T follicular helper cell (primary cell): ENCODE results near the gene TMEM39A.

ENCODE experiments used
- DNase-seq: peaks from one replicate; pipeline ENCODE4 v3.0.0-alpha.2; 2020; ENCODE audit warnings: low read depth
- total RNA-seq, 2 experiments: gene quantifications; one replicate each; lab custom pipeline; 2026; lab: John Stamatoyannopoulos, UW

The TMEM39A gene, protein sequence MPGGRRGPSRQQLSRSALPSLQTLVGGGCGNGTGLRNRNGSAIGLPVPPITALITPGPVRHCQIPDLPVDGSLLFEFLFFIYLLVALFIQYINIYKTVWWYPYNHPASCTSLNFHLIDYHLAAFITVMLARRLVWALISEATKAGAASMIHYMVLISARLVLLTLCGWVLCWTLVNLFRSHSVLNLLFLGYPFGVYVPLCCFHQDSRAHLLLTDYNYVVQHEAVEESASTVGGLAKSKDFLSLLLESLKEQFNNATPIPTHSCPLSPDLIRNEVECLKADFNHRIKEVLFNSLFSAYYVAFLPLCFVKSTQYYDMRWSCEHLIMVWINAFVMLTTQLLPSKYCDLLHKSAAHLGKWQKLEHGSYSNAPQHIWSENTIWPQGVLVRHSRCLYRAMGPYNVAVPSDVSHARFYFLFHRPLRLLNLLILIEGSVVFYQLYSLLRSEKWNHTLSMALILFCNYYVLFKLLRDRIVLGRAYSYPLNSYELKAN
- total RNA-seq = 35.6 to 62.3 reads per million in 2 experiments

DNA sequence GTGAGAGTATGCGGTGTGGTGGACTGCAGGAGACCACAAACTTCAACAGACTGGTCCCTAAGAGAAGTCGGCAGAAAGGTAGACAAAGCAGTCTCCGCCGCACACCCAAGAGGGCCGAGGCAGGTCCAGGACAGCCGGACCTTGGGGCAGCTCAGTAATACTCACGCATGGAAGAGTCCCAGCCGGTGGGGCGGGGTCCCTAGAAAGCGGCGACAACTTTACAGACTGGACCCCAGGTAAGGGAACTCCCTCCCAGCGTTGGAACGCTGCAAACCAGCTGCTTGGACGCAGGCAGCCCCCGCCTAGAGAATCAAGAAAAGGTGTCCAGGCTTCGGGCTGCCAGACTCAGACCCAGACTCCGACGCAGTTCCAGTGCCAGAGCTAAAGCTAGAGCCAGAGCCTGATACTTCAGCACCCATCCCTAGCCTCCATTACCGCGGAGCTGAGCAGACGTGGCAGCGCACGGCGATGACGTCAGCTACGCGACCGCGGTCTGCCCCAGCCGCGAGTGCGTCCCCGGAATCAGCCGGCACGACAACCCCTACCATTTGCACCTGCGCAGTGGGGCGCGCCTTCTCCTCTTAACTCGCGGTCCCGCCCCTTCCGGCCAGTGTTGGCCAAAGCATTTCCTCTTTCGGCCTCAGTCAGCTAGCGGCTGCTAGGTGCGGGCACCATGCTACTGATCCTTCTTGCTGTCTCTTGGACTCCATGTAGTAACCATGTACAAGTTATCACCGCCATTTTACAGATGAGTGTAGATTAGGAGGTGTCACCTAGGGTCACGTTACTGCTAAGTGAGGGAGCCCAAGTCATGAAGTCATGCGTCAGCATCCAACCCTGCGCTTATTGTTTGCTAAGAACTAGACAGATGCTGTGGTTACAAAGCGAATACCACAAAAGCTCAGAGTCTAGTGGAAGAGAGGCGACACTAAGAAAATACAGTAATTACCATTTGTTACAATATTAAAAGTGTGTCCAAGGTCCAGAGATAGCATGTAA, at the start of gene TMEM39A:
Gene TMEM39A, minus strand, starts transcription at position 445 of the 999 bp plus-strand sequence. CDS start 1,541 bp downstream, outside the sequence.
- DNase-seq = peak; percentile 98

DNA sequence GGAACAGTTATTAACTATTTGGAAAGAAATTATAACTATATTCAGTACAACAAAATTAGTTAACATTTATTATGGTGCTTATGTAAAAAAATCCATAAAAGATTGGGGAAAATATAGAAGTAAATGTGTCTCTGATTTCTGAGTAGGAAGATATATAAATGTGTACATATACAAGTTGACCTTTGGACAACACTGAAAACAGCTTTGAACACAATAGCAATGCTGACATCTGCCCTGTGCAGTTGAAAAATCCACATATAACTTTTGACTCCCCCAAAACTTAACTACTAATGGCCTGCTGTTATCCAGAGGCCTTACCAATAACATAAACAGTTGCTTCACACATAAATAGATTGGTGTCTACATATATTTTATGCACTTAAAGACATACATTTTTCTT, 47.3 kb upstream of the TMEM39A start:
- no peak for DNase-seq

DNA sequence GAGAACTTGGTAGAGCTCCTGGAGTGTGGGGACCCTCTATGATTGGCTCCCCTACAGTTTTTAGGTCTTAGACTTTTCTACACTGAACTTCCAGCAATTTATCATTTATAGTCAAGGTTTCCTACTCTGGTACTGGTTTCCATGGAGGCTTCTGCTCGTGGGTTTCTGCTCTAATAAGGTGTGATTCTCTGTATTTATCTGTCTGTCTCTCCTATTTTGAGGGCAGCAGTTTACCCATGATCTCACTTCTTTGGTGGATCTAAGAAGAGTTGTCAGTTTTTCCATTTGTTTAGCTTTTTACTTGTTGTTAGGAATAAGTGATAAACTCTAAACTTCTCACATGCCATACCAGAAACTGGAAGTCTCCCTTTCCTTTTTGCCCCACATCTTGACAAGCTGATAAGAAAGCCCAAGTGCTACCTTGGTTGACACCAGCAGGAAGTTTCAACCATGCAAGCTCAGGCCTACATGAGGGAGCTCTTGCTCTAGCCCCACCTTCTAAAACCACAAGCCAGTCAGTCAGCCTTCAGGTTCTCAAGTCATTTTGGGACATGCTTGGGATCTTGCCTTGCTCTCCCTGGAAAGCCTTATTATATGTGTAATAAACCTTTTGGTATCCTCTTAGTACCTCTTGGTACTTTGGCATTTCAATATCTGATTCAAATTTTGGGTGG, 44.9 kb upstream of the TMEM39A start:
- no peak for DNase-seq

DNA sequence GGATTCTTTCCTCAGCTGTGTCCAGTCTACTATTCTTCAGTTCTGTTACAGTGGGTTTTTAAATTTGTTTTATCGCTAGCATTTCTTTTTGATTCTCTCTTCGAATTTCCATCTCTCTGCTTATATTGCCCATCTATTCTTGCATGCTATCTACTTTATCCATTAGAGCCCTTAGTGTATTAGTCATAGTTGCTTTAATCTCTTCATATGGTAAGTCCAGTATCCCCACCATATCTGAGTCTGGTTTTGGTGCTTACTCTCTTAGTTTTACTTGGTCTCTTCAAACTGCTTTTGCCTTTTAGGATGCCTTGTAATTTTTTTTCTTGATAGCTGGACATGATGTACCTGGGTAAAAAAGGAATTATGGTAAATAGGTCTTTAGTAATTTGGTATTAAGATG, 44.0 kb upstream of the TMEM39A start:
- no peak for DNase-seq

DNA sequence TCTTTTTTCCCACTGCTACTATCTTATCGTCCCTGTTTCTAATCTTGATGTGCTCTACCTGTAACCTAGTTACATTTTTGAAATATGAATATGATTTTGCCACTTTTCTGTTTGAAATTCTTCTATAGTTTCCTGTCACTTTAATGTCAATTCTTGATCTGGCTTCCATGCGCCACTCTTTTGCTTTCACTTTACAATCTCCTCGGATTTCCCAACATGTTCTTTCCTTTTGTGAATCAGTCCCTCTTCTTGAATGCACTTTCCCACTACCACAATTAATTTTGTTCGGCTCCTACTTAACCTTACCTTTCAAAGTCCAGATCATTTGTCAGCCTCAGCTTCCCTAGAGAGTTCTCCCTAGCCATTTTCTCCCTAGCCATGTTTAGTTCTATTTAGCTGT, 43.2 kb upstream of the TMEM39A start:
- DNase-seq = no peak

DNA sequence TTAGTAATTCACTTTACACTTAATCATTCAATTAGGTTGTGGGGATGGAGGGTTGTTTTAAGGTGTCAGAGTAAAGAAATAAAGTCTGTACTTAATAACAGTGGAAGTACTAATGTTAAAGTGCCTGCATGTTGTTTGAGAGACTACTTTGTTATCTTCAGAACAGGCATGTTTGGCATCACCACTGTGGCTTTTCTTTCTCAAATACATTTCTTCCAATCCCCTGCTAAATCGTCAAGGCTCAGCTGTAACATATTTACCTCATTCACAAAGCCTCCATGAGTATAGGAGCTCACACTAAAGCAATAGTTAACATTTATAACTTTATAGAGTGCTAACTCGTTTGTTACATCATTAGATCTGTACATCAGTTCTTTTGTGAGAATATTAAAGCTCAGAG, 37.5 kb upstream of the TMEM39A start:
- DNase-seq = no peak

DNA sequence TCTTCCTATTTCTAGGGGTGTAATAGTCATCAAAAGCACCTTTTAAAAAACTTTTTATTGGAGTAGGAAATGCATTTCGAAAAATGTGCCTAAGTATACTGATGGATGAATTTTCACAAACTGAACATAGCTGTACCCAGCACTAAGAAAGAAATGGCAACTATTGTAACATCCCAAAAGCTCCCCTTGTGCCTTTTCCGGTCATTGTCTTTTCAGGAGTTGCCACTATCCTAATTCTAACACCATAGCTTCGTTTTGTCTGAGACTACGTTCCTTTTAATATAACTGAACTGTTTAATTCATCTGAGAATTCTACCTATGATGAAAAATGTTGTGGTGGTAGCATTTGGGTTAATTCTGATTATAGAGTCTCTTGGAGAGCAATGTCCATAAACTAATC, 36.9 kb upstream of the TMEM39A start:
- no peak for DNase-seq

DNA sequence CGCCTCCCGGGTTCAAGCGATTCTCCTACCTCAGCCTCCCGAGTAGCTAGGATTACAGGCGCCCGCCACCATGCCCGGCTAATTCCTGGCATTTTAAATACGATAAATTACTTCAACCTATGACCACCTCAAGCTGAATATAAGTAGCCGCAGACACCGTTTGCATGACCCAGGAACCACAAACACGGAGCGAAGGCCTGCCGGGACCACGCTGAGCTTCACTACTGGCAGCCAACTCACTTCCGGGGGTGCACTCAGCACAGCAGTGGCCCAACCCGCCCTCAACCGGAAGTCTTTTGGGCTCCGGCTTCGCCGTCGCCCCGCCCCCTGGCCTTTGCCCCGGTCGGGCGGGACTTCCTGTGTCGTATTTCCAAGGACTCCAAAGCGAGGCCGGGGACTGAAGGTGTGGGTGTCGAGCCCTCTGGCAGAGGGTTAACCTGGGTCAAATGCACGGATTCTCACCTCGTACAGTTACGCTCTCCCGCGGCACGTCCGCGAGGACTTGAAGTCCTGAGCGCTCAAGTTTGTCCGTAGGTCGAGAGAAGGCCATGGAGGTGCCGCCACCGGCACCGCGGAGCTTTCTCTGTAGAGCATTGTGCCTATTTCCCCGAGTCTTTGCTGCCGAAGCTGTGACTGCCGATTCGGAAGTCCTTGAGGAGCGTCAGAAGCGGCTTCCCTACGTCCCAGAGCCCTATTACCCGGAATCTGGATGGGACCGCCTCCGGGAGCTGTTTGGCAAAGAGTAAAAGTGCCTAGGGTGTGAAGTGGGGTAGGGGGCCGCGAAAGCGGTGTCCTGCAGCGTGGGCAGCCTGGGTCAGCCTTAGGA, 35.0 kb upstream of the TMEM39A start, which contains the start of gene TIMMDC1:
Gene TIMMDC1, plus strand, starts transcription at position 362 of the 826 bp plus-strand sequence. Its CDS starts 187 bp downstream, at position 549.
- peak; percentile 97 for DNase-seq

DNA sequence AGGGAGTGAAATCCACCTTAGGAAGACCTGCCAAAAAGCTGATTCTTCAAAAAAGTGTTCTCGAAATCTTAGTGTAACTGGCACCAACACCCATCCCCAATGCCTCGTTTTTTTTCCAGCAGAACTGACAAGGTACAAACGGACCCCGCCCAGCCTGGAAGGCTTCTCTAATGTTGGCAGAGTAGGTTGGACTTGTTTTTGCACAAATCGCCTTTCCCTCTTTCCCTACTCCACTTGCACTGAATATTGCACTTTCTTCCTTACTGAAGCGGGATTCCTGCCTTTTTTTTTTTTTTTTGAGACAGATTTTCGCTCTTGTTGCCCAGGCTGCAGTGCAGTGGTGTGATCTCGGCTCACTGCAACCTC, 34.4 kb upstream of the TMEM39A start:
- DNase-seq = no peak

DNA sequence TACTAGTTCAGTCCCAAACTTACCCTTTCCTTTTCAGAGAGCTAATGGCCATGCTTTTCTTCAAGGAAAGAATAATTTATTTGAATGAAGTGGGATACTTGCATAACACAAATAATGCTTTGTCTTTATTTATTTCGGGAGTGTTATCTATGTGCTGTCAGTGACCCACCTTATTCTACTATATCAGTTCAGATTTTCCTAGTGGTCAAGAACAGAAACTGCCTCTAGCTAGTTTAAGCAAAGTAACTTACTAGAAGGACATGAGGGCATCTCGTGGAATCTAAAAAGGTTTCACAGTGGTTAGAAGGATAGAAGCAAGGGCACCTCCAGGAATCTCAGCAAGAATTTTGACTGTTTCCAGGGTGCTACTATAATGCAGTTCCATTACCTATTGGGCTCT, 31.2 kb upstream of the TMEM39A start:
- no peak for DNase-seq

DNA sequence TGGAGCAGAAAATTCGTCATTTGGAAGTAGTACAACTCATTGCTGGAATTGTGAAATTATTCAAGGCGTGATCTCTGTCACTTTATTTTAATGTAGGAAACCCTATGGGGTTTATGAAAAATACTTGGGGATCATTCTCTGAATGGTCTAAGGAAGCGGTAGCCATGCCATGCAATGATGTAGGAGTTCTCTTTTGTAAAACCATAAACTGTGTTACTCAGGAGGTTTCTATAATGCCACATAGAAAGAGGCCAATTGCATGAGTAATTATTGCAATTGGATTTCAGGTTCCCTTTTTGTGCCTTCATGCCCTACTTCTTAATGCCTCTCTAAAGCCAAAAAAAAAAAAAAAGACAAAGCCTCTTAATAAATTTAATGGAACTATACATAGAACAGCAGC, 29.4 kb upstream of the TMEM39A start:
- no peak for DNase-seq

DNA sequence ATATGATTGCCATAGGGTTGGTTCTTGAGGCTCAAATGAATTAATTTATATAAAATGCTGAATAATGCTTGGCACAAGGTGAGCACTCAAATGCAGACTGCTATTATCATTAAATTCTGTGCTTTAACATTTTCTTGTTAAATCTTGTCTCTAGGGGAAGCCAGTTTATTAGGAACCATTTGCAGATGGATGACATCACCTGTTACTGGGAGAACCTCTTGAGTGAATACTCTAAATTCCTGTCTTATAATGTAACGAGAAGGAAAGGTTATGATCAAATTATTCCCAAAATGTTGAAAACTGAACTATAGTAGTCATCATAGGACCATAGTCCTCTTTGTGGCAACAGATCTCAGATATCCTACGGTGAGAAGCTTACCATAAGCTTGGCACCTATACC, 28.7 kb upstream of the TMEM39A start:
- DNase-seq = no peak

DNA sequence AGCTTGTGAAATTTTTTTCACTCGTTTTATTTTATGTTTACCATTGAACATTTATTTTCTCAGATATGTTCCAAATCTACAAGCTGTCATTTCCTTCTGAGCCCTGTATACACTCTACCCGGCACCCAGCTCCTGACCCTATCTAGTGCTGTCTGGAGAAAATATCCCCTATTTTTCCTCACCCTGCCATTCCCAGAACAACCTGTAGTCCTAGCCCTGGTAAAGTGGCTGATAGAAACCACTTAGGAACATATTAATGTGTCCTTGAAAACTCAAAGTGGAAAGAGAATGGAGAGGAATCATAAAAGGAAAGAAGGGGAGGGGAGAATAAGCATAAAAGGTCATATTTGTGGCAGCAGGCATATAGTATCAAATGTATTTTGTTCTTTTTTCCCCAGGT, 26.7 kb upstream of the TMEM39A start:
- no peak for DNase-seq

DNA sequence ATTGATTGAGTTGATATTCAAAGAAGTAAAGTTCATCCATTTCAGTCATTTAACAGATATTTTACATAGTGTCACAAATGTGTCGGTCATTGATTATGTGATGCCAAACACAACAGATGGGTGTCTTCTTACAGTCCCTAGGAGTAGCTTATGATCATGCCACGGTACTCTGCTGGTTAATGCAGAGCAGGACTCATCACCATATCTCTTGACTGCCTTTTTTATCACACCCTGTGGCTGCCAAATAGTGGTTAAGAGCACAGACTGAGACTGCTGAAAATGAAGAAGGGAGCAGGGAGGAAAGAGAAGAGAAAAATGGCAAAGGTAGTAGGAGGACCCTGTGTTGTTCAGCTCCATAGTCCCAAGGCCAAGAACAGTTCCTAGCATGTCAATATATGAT, 22.1 kb upstream of the TMEM39A start:
- DNase-seq = no peak

DNA sequence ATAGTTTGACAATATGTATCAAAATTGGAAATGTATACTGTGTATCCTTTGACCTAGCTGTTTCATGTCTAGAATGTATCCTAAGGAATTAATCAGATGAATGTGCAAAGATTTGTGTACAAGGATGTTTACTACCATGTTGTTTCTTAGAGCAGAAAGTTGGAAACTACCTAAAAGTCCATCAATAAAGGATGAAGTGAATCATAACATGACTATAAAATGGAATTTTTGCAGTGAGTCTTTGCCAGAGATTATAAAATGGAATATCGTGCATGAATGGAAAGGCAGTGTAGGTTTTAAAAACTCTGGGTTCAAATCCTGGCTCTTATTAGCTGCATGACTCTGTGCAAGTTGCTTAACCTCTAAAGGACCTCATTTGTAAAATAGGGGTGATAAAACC, 19.7 kb upstream of the TMEM39A start:
- no peak for DNase-seq

DNA sequence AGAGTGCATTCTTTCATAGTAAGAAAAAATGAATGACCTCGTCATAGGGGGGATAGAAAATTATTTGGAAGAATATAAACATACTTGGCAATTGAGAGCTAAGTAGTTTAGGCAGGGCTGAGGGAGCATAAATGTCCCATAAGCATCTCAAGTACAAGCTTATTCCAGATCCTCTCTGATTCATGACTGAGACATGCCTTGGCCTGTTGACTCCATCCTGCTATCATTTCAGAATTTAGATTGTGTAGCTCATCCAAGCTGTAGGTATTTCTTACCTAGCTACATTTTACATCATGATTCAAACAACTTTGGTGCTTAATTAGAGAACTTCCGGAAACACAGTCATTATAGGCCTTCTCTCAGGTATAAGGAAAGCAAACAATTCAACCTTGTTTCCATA, 17.7 kb upstream of the TMEM39A start:
- DNase-seq = no peak

DNA sequence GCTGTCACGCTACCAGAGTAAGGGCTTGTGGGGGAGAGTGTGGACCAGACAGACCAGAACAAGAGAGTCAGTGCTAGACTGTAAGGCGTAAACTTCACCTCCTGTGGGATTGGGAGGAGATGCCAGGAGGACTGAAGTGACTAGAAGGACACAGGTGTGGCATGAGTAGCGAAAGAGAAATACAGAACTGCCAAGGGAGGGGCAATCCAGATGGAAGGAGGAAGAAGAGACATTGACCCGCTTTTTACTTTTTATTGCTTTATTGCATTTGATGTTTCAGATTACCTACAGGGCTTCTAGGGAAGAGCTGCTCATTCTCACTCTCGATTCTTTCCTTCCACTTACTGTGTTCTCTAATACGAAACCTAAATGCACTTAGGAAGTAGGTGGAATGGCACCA, 7.5 kb upstream of the TMEM39A start:
- DNase-seq = no peak

DNA sequence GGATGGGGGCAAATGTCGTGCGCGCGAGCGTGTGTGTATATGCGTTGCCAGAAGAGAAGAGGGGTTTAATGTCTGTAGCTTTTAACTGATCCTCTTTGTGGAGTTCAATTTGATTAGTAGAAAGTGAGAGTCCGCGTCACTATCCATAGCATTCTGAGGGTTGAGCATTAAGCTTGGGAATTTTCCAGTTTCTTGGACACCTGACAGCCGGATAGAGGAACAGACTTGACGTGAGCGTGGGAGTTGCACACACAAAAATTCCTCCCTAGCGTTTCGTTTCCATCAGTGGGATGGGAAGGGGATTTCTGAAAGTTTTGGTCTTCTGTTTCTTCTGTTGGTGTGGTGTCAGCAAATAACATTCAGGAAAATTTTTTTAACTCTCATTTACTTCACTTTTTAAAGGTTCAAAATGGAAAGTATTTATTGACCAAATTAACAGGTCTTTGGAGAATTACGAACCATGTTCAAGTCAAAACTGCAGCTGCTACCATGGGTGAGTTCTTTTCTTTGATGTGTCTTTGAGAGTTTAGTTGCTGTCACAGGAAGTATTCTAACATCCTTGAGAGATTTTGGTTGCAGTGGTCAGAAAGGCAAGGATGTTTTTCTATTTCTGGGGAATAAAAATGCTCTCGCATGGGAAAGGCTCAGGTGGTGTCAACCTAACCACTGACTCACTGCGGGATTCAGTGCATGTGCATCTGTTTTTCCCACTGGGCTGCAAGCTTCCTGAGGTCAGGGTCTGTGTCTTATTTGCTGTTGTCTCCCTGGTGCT, 6.2 kb upstream of the TMEM39A start:
- DNase-seq = no peak

DNA sequence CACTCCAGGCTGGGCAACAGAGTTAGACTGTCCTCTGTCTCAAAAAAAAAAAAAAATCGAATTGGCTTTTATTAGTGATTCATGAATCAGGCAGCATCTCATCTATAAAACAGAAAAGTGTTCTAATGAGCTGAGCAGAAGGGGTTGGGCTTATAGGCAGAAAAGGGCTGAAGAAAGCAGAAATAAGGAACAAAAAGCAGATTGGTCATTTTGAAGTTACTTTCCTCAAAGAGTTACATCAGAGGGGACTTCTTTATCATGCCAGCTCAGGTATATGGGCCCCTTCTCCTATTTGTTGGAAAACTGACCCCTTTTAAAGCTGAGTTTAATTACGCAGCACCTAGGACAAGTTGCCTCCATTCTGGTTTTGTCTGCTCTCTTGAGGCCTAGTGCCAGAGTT, 4.6 kb upstream of the TMEM39A start:
- no peak for DNase-seq

DNA sequence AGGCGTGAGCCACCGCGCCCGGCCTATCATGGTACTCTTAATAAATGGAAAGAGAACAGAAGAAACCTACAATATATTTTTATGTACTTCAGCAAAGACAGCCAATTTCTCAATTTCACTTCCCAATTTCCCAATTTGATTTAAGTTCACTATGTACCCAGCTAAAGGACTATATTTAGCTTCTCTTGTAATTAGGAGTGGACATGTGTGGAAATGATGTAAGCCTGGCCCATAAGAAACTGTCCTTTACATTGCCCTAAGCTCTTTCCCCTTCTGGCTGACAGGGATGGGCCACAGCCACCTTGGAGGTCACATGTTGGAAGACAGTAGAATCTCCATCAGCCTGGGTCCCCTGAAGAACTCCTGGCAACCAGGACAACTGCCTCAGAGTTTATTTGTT, 6.2 kb downstream of the TMEM39A start:
- DNase-seq = no peak
